Amygdala (tissue), 56 donors: ENCODE data around the gene MTX1.
"Not testable (repeated sequence)": the region's sequence is repeated elsewhere in the genome, so short reads cannot be mapped to it uniquely, and the experiment has no call there.

Experiments used
- DNase-seq, 56 donors: peaks; one replicate each; lab custom pipeline; 2025; lab: John Stamatoyannopoulos, UW

Gene MTX1

GRCh38 chr1:155202731-155203515, 5.6 kb upstream of the MTX1 start:
- no peak for DNase-seq

- DNase-seq: peak in 1 of 56 donors; percentile 28
These were observed 3.5 kb upstream of the MTX1 start for GRCh38 chr1:155205035-155205434.

GRCh38 chr1:155205969-155206593, 2.4 kb upstream of the MTX1 start:
- no peak for DNase-seq

- peak in 48 of 56 donors; percentile 14 to 84 (median 53) for DNase-seq
These were observed 1.3 kb upstream of the MTX1 start for GRCh38 chr1:155206891-155207805.

GRCh38 chr1:155207806-155208540, 522 bp upstream of the MTX1 start, which contains the start of gene THBS3:
Gene THBS3 (minus strand): TSS chr1:155207897. CDS start chr1:155207876, 21 bp downstream.
- peak in 24 of 56 donors; percentile 31 to 77 (median 52) for DNase-seq

- no peak for DNase-seq
These were observed 822 bp downstream of the MTX1 start for GRCh38 chr1:155209312-155209721.

- DNase-seq: no peak
These were observed 2.0 kb downstream of the MTX1 start for GRCh38 chr1:155210314-155211104.

GRCh38 chr1:155211381-155212050, 3.0 kb downstream of the MTX1 start:
- DNase-seq: not testable (repeated sequence)

- not testable (repeated sequence) for DNase-seq
These were observed 3.6 kb downstream of the MTX1 start for GRCh38 chr1:155212051-155212440.

GRCh38 chr1:155214702-155215101, 6.2 kb downstream of the MTX1 start:
- DNase-seq: not testable (repeated sequence)

- DNase-seq: peak in 47 of 56 donors; percentile 9 to 86 (median 47)
These were observed 10.5 kb downstream of the MTX1 start for GRCh38 chr1:155218854-155219591.

GRCh38 chr1:155219592-155220031, 11.1 kb downstream of the MTX1 start:
- peak in 39 of 56 donors; percentile 9 to 83 (median 36) for DNase-seq

GRCh38 chr1:155220211-155220965, 11.9 kb downstream of the MTX1 start:
- DNase-seq: not testable (repeated sequence)

- DNase-seq: no peak
These were observed 14.6 kb downstream of the MTX1 start for GRCh38 chr1:155223047-155223446.

- DNase-seq: not testable (repeated sequence)
These were observed 16.9 kb downstream of the MTX1 start for GRCh38 chr1:155225404-155225759.

- DNase-seq: peak in 34 of 56 donors; percentile 6 to 75 (median 46)
These were observed 17.9 kb downstream of the MTX1 start for GRCh38 chr1:155226188-155226909.
